Measurements from ENCODE around the gene UST. TPM values are rescaled to one million over a fixed set of nuclear protein-coding genes. Genes with fewer than 3 reads are reported as not detected.

UST gene
- total RNA-seq, 4 donors from 2014 or later, result 4.8 to 9.0 (median 7.8) TPM

DNA sequence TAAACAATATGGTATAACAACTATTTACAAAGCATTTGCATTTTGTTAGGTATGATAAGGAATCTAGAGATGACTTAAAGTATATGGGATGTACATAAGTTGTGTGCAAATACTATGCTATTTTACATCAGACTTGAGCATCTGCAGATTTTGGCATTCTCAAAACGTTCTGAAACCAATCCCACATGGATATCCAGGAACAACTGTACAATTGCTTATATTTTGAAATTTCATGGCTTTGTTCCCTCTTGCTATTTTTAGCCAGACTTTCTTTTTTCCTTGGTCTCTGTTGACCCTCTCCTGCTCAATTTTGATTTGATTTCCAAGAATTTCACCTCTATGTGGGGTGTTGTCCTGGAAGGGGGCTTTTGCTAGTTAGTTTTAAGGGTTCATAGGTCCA, 32.9 kb upstream of the UST start:
- intact Hi-C loops (cut with DNase I; ENCODE audit: low total_unique reads), result no loop called here
- H3K27me3 ChIP-seq, result no peaks in the 10 kb centered on the region
- H3K4me3 ChIP-seq, result no peak overlapping the region
- TF ChIP-seq CTCF (IDR thresholded peaks at IDR 0.05) (no peak), EP300 (IDR thresholded peaks at IDR 0.05; ENCODE audit: low read depth) (no peak), POLR2AphosphoS5 (IDR thresholded peaks at IDR 0.05) (no peak), POLR2A (IDR thresholded peaks at IDR 0.05) (no peak)
- DNase-seq, result no peak
- in situ Hi-C loops (cut with MboI; ENCODE audit: low pct_ligation_motif_present in 1 of 4, low pct_unique_long_range_greater_than_20kb in 1 of 4, low sequenced_read_pairs in 3 of 4), result no loop called here
- H3K27ac ChIP-seq, result no peak overlapping the region
- peaks cover 0 to 8% of the 10 kb centered on the region in 2 donors for H3K9me3 ChIP-seq
- H3K36me3 ChIP-seq, result no peaks in the 10 kb centered on the region
- WGBS, 2 donors (ENCODE audit: low coverage in 1 of 2), result 42 to 54% methylated on average over 1 of the region's 1 CpG
- peaks cover 0 to 5% (median 2%) of the 10 kb centered on the region in 4 donors for H3K4me1 ChIP-seq

GRCh38 chr6:148716811-148717210, 30.0 kb upstream of the UST start:
- intact Hi-C loops (cut with DNase I; ENCODE audit: low total_unique reads), result no loop called here
- no peaks in the 10 kb centered on the region for H3K4me1 ChIP-seq
- TF ChIP-seq POLR2AphosphoS5 (IDR thresholded peaks at IDR 0.05) (no peak), EP300 (IDR thresholded peaks at IDR 0.05; ENCODE audit: low read depth) (no peak), POLR2A (IDR thresholded peaks at IDR 0.05) (no peak), CTCF (IDR thresholded peaks at IDR 0.05) (no peak)
- H3K4me3 ChIP-seq, result no peak overlapping the region
- no peak for DNase-seq
- WGBS, 2 donors (ENCODE audit: low coverage in 1 of 2), result 0 to 79% methylated on average over 1 of the region's 1 CpG
- in situ Hi-C loops (cut with MboI; ENCODE audit: low pct_ligation_motif_present in 1 of 4, low pct_unique_long_range_greater_than_20kb in 1 of 4, low sequenced_read_pairs in 3 of 4), result no loop called here
- H3K36me3 ChIP-seq, result no peaks in the 10 kb centered on the region
- peaks cover 0 to 8% of the 10 kb centered on the region in 2 donors for H3K9me3 ChIP-seq
- H3K27me3 ChIP-seq, result no peaks in the 10 kb centered on the region
- H3K27ac ChIP-seq, result no peak overlapping the region

DNA sequence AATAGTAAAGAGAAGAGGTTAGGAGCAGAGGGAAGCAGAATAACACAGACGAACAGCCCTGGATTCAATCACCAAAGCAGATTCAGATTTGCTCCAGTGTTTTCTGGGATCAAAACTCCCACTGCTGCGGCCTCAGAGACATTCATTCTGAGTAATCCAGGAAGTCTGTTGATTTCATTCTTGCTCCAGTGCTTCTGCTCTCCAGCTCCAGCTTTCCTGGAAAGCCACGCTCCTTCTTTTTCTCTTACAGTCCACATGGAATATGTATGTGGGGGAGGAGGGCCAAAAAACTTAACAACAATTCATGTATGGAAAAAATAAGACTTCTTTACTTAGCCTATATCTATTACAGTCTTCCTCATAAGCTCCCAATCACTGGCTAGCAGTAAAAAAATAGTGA, 26.4 kb upstream of the UST start:
- DNase-seq, result no peak
- Histone ChIP-seq H3K36me3 (no peaks in the 10 kb centered on the region), H3K27me3 (no peaks in the 10 kb centered on the region), H3K4me1 (no peaks in the 10 kb centered on the region), H3K9me3 (no peaks in the 10 kb centered on the region), H3K27ac (no peak overlapping the region), H3K4me3 (no peak overlapping the region)
- WGBS, 2 donors (ENCODE audit: low coverage in 1 of 2), result 74 to 84% methylated on average over 3 of the region's 3 CpGs
- intact Hi-C loops (cut with DNase I; ENCODE audit: low total_unique reads) (no loop called here), in situ Hi-C loops (cut with MboI; ENCODE audit: low pct_ligation_motif_present in 1 of 4, low pct_unique_long_range_greater_than_20kb in 1 of 4, low sequenced_read_pairs in 3 of 4) (no loop called here)
- TF ChIP-seq CTCF (IDR thresholded peaks at IDR 0.05) (no peak), POLR2AphosphoS5 (IDR thresholded peaks at IDR 0.05) (no peak), EP300 (IDR thresholded peaks at IDR 0.05; ENCODE audit: low read depth) (no peak), POLR2A (IDR thresholded peaks at IDR 0.05) (no peak)

DNA sequence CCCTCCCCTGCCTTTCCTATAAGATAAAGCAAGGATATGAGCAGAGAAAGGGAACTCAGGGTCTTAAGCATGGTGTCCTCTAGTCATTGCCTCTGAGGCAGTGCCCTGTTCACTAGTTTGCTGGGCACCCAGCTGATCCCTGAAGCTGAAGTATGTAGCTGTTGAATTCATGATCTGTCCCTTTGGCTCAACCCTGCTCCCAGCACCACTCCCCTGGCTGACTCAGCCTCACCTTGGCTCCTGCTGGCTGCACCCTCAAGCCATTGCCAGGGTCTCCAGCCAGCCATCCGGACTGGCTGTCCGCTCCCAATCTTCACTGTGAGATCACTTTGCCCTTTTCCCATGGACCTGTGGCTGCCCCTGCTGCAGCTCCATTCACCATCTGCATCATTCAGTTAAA, 25.9 kb upstream of the UST start:
- WGBS, 2 donors (ENCODE audit: low coverage in 1 of 2), result 85 to 100% methylated on average over 2 of the region's 2 CpGs
- H3K27me3 ChIP-seq, result no peaks in the 10 kb centered on the region
- H3K27ac ChIP-seq, result no peak overlapping the region
- in situ Hi-C loops (cut with MboI; ENCODE audit: low pct_ligation_motif_present in 1 of 4, low pct_unique_long_range_greater_than_20kb in 1 of 4, low sequenced_read_pairs in 3 of 4) (no loop called here), intact Hi-C loops (cut with DNase I; ENCODE audit: low total_unique reads) (no loop called here)
- H3K36me3 ChIP-seq, result no peaks in the 10 kb centered on the region
- no peak overlapping the region for H3K4me3 ChIP-seq
- H3K4me1 ChIP-seq, result no peaks in the 10 kb centered on the region
- TF ChIP-seq POLR2A (IDR thresholded peaks at IDR 0.05) (no peak), POLR2AphosphoS5 (IDR thresholded peaks at IDR 0.05) (no peak), EP300 (IDR thresholded peaks at IDR 0.05; ENCODE audit: low read depth) (no peak), CTCF (IDR thresholded peaks at IDR 0.05) (no peak)
- H3K9me3 ChIP-seq, result no peaks in the 10 kb centered on the region
- no peak for DNase-seq
